Subcutaneous adipose tissue (tissue), 4 donors: ENCODE measurements around the gene ASB11. TPM values are rescaled to one million over a fixed set of nuclear protein-coding genes. Genes with fewer than 3 reads are reported as not detected.

Source experiments
- CTCF ChIP-seq: fragments of 450-650 bp; IDR thresholded peaks from one replicate; pipeline ENCODE4 v1.5.1; 2016; ENCODE audit warnings: low read depth, mild to moderate bottlenecking, control low read depth, antibody characterized with exemption, moderate library complexity
- total RNA-seq, 4 donors: library from RNA; depleted of rRNA; stranded (reverse); fragments of >200 nt; gene quantifications; one replicate each; pipeline ENCODE4 v1.1.0, GENCODE V29; 2016

The ASB11 gene
- total RNA-seq, 4 donors from 2014 or later, result 0.33 TPM; not detected in 3

- no peak for TF ChIP-seq CTCF
These were observed 22.6 kb downstream of the ASB11 start for GRCh38 chrX:15292861-15293260.

- TF ChIP-seq CTCF, result no peak
These were observed 37.8 kb downstream of the ASB11 start for GRCh38 chrX:15277604-15278003.

GRCh38 chrX:15274946-15275345 lies 40.5 kb downstream of the ASB11 start:
- TF ChIP-seq CTCF, result no peak

- no peak for TF ChIP-seq CTCF
These were observed 43.7 kb downstream of the ASB11 start for GRCh38 chrX:15271757-15272156.

- no peak for TF ChIP-seq CTCF
These were observed 45.6 kb downstream of the ASB11 start, which contains the start of gene ASB9 for GRCh38 chrX:15269618-15270521. Gene ASB9, minus strand, starts transcription at chrX:15270083. Its CDS starts 209 bp downstream, at chrX:15269874.

- TF ChIP-seq CTCF, result no peak
These were observed 46.3 kb downstream of the ASB11 start for GRCh38 chrX:15269120-15269519.

- no peak for TF ChIP-seq CTCF
These were observed 60.6 kb downstream of the ASB11 start for GRCh38 chrX:15254852-15255251.
